HG02798 (cell line): ENCODE data around the gene ANKHD1.

ENCODE experiments used
- ATAC-seq: cut with Tn5 transposase; IDR thresholded peaks from one replicate; pipeline ENCODE4 v1.9.1; 2021; ENCODE audit warnings: mild to moderate bottlenecking; ENCODE audit not compliant: unreplicated experiment, poor library complexity

The ANKHD1 gene

GRCh38 chr5:140372971-140373487, 28.6 kb upstream of the ANKHD1 start:
- no peak for ATAC-seq

DNA sequence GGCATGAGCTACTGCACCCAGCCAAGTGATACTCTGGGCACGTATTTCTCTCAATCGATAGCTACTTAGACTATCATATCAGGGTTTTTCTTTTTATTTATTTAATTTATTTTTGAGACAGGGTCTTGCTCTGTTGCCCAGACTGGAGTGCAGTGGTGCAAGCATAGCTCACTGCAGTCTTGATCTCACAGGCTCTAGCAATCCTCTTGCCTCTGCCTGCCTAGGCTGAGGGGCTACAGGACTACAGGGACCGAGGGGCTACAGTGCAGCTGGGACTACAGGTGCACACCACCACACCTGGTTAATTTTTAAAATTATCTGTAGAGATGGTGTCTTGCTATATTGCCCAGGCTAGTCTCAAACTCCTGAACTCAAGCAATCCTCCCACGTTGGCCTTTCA, 20.3 kb upstream of the ANKHD1 start:
- ATAC-seq, result no peak

DNA sequence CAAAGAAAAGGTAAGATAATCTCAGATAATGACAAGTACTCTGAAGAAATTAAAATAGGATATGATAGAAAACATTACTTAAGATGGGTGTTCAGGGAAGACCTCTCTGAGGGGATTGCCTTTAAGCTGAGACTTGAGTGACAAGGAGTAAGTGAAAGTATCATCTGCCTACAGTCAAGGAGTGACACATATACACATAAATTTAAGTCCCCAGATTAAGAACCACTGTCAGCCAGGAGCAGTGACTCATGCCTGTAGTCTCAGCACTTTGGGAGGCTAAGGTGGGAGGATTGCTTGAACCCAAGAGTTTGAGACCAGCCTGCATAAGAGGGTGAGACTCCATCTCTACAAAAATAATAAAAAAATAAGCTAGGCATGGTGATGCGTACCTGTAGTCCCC, 19.7 kb upstream of the ANKHD1 start:
- no peak for ATAC-seq

- no peak for ATAC-seq
Measured at GRCh38 chr5:140382866-140383265, 18.8 kb upstream of the ANKHD1 start.

DNA sequence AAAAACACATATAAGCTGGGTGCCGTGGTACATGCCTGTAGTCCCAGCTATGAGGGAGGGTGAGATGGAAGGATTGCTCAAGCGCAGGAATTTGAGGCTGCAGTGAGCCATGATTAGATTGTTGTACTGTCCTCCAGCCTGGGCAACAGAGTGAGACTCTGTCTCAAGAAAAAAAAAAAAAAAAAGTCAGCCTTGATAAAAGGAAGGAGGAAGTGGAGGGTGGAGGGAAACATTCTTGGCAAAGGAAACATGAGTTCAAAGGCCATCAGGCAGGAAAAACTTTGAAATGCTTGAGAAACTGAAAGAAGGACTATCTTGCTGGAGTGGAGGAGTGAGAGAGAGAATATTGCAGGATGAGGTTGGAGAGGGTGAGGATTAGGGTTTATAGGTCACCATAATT, 18.3 kb upstream of the ANKHD1 start:
- ATAC-seq, result no peak

GRCh38 chr5:140388052-140388451, 13.6 kb upstream of the ANKHD1 start:
- ATAC-seq, result no peak

- ATAC-seq, result no peak
Measured at GRCh38 chr5:140391312-140391711, 10.3 kb upstream of the ANKHD1 start.

GRCh38 chr5:140391732-140392131, 9.9 kb upstream of the ANKHD1 start:
- ATAC-seq, result no peak

GRCh38 chr5:140393738-140394137, 7.9 kb upstream of the ANKHD1 start:
- no peak for ATAC-seq

GRCh38 chr5:140398379-140398811, 3.2 kb upstream of the ANKHD1 start:
- ATAC-seq, result no peak

DNA sequence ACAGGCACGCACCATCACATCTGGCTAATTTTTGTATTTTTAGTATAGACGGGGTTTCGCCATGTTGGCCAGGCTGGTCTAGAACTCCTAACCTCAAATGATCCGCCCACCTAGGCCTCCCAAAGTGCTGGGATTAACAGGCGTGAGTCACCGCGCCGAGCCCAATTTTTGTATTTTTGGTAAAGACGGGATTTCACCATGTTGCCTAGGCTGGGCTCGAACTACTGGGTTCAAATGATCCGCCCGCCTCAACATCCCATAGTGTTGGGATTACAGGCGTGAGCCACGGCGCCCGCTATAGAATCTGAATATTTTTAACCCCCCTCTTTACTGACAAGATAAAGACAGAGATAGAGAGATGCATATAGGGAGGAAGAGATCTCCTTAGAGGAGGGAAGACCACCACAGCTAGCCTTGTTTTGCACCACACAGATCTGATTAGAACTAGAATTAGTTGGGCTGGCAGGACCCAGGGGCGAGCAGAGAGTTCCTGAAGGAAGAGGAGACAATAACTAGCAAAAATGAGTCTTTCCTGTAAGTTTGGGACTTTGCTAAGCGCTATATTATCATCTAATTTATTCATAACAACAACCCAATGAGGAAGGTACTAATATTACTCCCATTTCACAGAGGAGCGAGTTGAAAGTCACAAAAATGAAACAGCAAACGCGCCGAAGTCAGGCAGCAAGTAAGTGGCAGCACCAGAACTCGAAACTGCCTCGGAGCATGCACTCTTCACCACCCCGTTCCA, 1.5 kb upstream of the ANKHD1 start:
- peak; percentile 1 for ATAC-seq

GRCh38 chr5:140400730-140401361, 787 bp upstream of the ANKHD1 start:
- ATAC-seq, result peak; percentile 71

- no peak for ATAC-seq
Measured at GRCh38 chr5:140402258-140403074, 833 bp downstream of the ANKHD1 start.

GRCh38 chr5:140403613-140404012, 2.0 kb downstream of the ANKHD1 start:
- ATAC-seq, result no peak

DNA sequence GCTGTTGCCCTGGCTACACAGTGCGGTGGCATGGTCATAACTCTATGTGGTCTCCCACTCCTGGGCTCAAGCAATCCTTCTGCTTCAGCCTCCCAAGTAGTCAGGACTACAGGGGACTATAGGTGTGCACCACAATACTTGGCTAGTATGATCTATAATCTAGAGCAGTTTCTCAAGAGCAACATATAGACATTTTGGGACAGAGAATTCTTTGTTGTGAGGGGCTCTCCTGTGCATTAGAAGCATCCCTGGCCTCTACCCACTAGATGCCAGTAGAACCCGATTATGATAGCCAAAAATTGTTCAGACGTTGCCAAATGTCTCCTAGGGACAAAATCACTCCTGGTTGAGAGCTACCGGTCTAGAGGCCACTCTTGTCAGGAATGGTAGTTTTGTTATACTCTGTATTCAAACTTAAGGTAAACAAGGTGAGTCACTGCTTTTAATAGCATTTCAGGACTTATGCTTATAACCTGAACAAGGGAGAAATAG, 7.2 kb downstream of the ANKHD1 start:
- ATAC-seq, result no peak

DNA sequence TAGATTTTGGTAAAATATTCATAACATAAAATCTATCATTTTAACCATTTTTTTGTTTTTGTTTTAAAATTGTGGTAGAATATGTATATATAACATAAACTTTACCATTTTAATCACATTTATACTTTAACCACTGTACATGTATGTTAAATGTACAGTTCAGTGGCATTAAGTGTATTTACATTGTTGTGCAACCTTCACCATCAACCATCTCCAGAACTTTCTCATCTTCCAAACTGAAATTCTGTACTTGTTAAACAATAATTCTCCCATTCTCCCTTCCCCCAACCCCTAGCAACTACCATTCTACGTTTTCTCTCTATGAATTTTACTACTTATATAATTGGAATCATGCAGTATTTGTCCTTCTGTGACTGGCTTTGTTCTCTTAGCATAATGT, 11.6 kb downstream of the ANKHD1 start:
- ATAC-seq, result no peak

DNA sequence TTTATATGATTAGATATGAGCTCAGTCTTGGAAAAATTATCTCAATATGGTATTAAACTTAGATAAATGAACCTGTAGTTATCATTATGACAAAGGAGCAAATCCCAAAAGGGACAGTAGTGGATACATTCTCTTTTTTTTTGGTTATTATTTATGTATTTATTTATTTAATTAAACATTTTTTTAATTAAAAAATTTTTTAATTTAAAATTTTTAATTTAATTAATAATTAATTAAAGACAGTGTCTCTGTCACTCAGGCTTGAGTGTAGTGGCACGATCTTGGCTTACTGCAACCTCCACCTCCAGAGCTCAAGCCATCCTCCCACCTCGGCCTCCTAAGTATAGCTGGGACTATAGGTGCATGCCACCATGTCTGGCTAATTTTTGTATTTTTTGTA, 15.6 kb downstream of the ANKHD1 start:
- ATAC-seq, result no peak

DNA sequence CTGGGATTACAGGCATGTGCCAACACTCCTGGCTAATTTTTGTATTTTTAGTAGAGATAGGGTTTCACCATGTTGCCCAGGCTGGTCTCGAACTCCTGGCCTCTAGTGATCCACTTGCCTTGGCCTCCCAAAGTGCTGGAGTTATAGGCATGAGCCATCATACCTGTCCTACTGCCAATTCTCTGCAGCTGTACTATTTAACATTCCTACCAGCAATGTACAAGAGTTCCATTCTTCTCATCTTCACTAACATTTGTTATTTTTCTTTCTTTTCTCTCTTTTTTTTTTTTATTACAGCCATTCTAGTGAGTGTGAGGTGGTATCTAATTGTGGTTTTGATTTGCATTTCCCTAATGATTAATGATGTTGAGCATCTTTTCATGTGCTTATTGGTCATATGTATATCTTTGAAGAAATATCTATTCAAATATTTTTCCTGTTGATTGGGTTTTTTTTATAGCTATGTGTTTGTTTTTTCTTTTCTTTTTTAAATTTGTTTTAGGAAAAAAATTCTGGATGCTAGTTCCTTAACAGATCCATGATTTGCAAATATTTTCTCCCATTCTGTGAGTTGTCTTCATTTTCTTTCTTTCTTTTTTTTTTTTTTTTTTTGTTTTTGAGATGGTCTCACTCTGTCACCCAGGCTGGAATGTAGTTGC, 17.4 kb downstream of the ANKHD1 start:
- ATAC-seq, result no peak

- ATAC-seq, result no peak
Measured at GRCh38 chr5:140420226-140420570, 18.6 kb downstream of the ANKHD1 start.

GRCh38 chr5:140420665-140421361, 19.2 kb downstream of the ANKHD1 start:
- no peak for ATAC-seq
